HepG2 (cell line): ENCODE measurements around the gene MOV10L1. TPM values are rescaled to one million over a fixed set of nuclear protein-coding genes. Genes with fewer than 3 reads are reported as not detected.

Experiments used
- ATAC-seq: fragments of 200-7000 bp; cut with Tn5 transposase; 3 replicates; pipeline ENCODE4 v1.9.1; 2020; ENCODE audit warnings: mild to moderate bottlenecking, moderate library complexity
- BruUV-seq: library from RNA; stranded (reverse); fragments of 400-500 nt; replicated peaks from 2 replicates; lab custom pipeline; 2021; lab: Mats Ljungman, UMichigan
- CTCF ChIA-PET: fragments of 300-600 bp; formaldehyde crosslinking; extraction: SDS; loops from one replicate; lab custom pipeline; 2021; ENCODE audit warnings: low total read pairs, inconsistent platforms, low intra/inter-chr PET ratio; lab: Yijun Ruan, JAX
- POLR2A ChIA-PET: fragments of 350-600 bp; sonication (Branson Sonifier 250); formaldehyde crosslinking; loops from one replicate; lab custom pipeline; 2020; ENCODE audit warnings: antibody characterized with exemption, inconsistent platforms; lab: Yijun Ruan, JAX
- DNase-seq: peaks from one replicate; pipeline ENCODE4 v3.0.0-alpha.2; 2015; ENCODE audit warnings: low spot score
- FAIRE-seq: peaks from 3 replicates; lab custom pipeline; 2011; peaks lifted over from hg19 to GRCh38; lab: Jason Lieb, UNC
- H2AFZ ChIP-seq: one replicate; pipeline ENCODE4 v1.6.1; 2011; ENCODE audit warnings: low read length, inconsistent platforms
- H3K27ac ChIP-seq: fragments of 300-600 bp; 3 replicates; pipeline ENCODE4 v1.8.0; 2011; ENCODE audit warnings: mixed run types, mild to moderate bottlenecking, mixed read lengths, low read length, inconsistent platforms; ENCODE audit not compliant: insufficient read depth; ENCODE audit errors: extremely low read length
- H3K27me3 ChIP-seq, 2 experiments: fragments of 200-600 bp in 1 of 2; 2 replicates in 1 of 2; 3 replicates in 1 of 2; pipeline versions ENCODE4 v1.6.0 to v1.8.0; 2011; ENCODE audit warnings: low read length in 2 of 2, mild to moderate bottlenecking in 2 of 2, moderate library complexity in 2 of 2, inconsistent platforms in 1 of 2; ENCODE audit not compliant: insufficient read depth in 2 of 2, control insufficient read depth in 1 of 2
- H3K36me3 ChIP-seq, 2 experiments: fragments of 200-600 bp in 1 of 2; replicated peaks in 1 of 2; 2 replicates in 1 of 2; 3 replicates in 1 of 2; pipeline versions ENCODE4 v1.5.1 to v1.8.0; 2011; ENCODE audit warnings: low read length in 2 of 2, inconsistent platforms in 1 of 2; ENCODE audit not compliant: insufficient read depth in 2 of 2, control insufficient read depth in 1 of 2
- H3K4me1 ChIP-seq: 2 replicates; pipeline ENCODE4 v1.5.1; 2012; ENCODE audit warnings: low read length, inconsistent platforms; ENCODE audit not compliant: insufficient read depth
- H3K4me2 ChIP-seq: 2 replicates; pipeline ENCODE4 v1.6.0; 2011; ENCODE audit warnings: low read depth, low read length, inconsistent platforms
- H3K4me3 ChIP-seq, 3 experiments: fragments of 200-600 bp in 1 of 3; sonication (generic), shearing (Covaris generic) in 1 of 3; replicated peaks in 1 of 3; 2 replicates each; pipeline ENCODE4 v1.5.1; 2011 to 2016; ENCODE audit warnings: low read length in 3 of 3, inconsistent platforms in 2 of 3, low read depth in 2 of 3, mild to moderate bottlenecking in 2 of 3, control low read depth in 1 of 3, mixed read lengths in 1 of 3; ENCODE audit not compliant: insufficient read depth in 1 of 3
- H3K79me2 ChIP-seq: one replicate; pipeline ENCODE4 v1.6.1; 2011; ENCODE audit warnings: low read length, inconsistent platforms; ENCODE audit not compliant: insufficient read depth
- H3K9ac ChIP-seq: 2 replicates; pipeline ENCODE4 v1.6.0; 2011; ENCODE audit warnings: mild to moderate bottlenecking, low read depth, low read length, inconsistent platforms; ENCODE audit not compliant: insufficient read depth
- H3K9me3 ChIP-seq: 2 replicates; pipeline ENCODE4 v1.5.1; 2012; ENCODE audit warnings: mild to moderate bottlenecking, low read length
- H4K20me1 ChIP-seq: 2 replicates; pipeline ENCODE4 v1.6.0; 2011; ENCODE audit warnings: inconsistent platforms, mild to moderate bottlenecking, low read length, moderate library complexity; ENCODE audit not compliant: insufficient read depth
- AHR ChIP-seq: IDR thresholded peaks from 2 replicates; pipeline ENCODE4 v1.6.1; 2018; ENCODE audit warnings: missing genetic modification reagents, missing compliant biosample characterization
- BATF2 ChIP-seq: sonication (generic); formaldehyde crosslinking; IDR thresholded peaks from 2 replicates; pipeline ENCODE4 v1.8.0; 2022; ENCODE audit warnings: mild to moderate bottlenecking, missing genetic modification reagents, moderate library complexity
- HDAC2 ChIP-seq: sonication (generic); formaldehyde crosslinking; IDR thresholded peaks from 2 replicates; pipeline ENCODE4 v1.4.0; 2020; ENCODE audit warnings: missing genetic modification reagents
- HNF1A ChIP-seq, 2 experiments: sonication (generic) in 1 of 2; formaldehyde crosslinking in 1 of 2; IDR thresholded peaks; 2 replicates each; pipeline versions ENCODE4 v1.4.0 to v1.6.1; 2016 to 2020; ENCODE audit warnings: borderline replicate concordance in 1 of 2, low read depth in 1 of 2, mild to moderate bottlenecking in 1 of 2, missing genetic modification reagents in 1 of 2
- HNF4G ChIP-seq, 2 experiments: sonication (generic) in 1 of 2; formaldehyde crosslinking in 1 of 2; IDR thresholded peaks; 2 replicates each; pipeline versions ENCODE4 v1.4.0 to v1.6.1; 2011 to 2020; ENCODE audit warnings: borderline replicate concordance in 2 of 2, low read depth in 2 of 2, mild to moderate bottlenecking in 2 of 2, low read length in 1 of 2, missing genetic modification reagents in 1 of 2, moderate library complexity in 1 of 2
- KMT2B ChIP-seq: IDR thresholded peaks from 2 replicates; pipeline ENCODE4 v1.6.1; 2016; ENCODE audit warnings: missing genetic modification reagents, missing compliant biosample characterization
- MAF1 ChIP-seq: sonication (generic); formaldehyde crosslinking; IDR thresholded peaks from 2 replicates; pipeline ENCODE4 v1.5.0; 2020; ENCODE audit warnings: missing genetic modification reagents, borderline replicate concordance
- NR2F1 ChIP-seq, 2 experiments: fragments of 450-650 bp in 1 of 2; formaldehyde crosslinking in 1 of 2; IDR thresholded peaks; 2 replicates each; pipeline versions ENCODE4 v1.5.0 to v1.6.1; 2016 to 2020; ENCODE audit warnings: mild to moderate bottlenecking in 1 of 2, missing compliant biosample characterization in 1 of 2, missing genetic modification reagents in 1 of 2, moderate library complexity in 1 of 2
- SNRNP70 ChIP-seq: fragments of 200-400 bp; formaldehyde crosslinking; IDR thresholded peaks from 2 replicates; pipeline ENCODE4 v1.6.1; 2017; ENCODE audit warnings: mild to moderate bottlenecking, low read depth, low read length, moderate library complexity
- SSRP1 ChIP-seq: IDR thresholded peaks from 2 replicates; pipeline ENCODE4 v1.6.1; 2016; ENCODE audit warnings: control low read depth
- TIGD3 ChIP-seq: sonication (generic); formaldehyde crosslinking; IDR thresholded peaks from 2 replicates; pipeline ENCODE4 v1.5.1; 2020; ENCODE audit warnings: mild to moderate bottlenecking, missing genetic modification reagents, borderline replicate concordance
- ZBTB3 ChIP-seq: sonication (generic); formaldehyde crosslinking; IDR thresholded peaks from 2 replicates; pipeline ENCODE4 v1.4.0; 2020; ENCODE audit warnings: low read depth, mild to moderate bottlenecking, moderate library complexity, missing genetic modification reagents, borderline replicate concordance
- ZFP37 ChIP-seq: sonication (generic); formaldehyde crosslinking; IDR thresholded peaks from 2 replicates; pipeline ENCODE4 v1.4.0; 2020; ENCODE audit warnings: missing genetic modification reagents, borderline replicate concordance
- ZFY ChIP-seq: sonication (generic); formaldehyde crosslinking; IDR thresholded peaks from 2 replicates; pipeline ENCODE4 v1.4.0; 2020; ENCODE audit warnings: missing genetic modification reagents
- ZNF224 ChIP-seq: sonication (generic); formaldehyde crosslinking; IDR thresholded peaks from 2 replicates; pipeline ENCODE4 v1.5.0; 2020; ENCODE audit warnings: mild to moderate bottlenecking, missing genetic modification reagents
- ZNF282 ChIP-seq: fragments of 450-650 bp; IDR thresholded peaks from 2 replicates; pipeline ENCODE4 v1.6.1; 2018; ENCODE audit not compliant: partially characterized antibody
- ZNF496 ChIP-seq: sonication (generic); formaldehyde crosslinking; IDR thresholded peaks from 2 replicates; pipeline ENCODE4 v1.8.1; 2023; ENCODE audit warnings: mild to moderate bottlenecking, moderate library complexity, missing genetic modification reagents; ENCODE audit not compliant: insufficient replicate concordance
- ZNF652 ChIP-seq: IDR thresholded peaks from 2 replicates; pipeline ENCODE4 v1.6.1; 2016; ENCODE audit warnings: low read depth, borderline replicate concordance
- WGBS: methylation state at CpG from one replicate; pipeline ENCODE4 v1.1.6; 2017; ENCODE audit warnings: low lambda C conversion rate; 5-methylcytosine and 5-hydroxymethylcytosine counted together
- in situ Hi-C: cut with HindIII; loops from 2 replicates; pipeline ENCODE4 v1.10.0; 2017; ENCODE audit warnings: low pct_unique_long_range_greater_than_20kb; ENCODE audit not compliant: extremely low pct_ligation_motif_present
- intact Hi-C: fragments of 100-400 bp; cut with micrococcal nuclease; formaldehyde crosslinking; loops from one replicate; pipeline ENCODE4 v1.10.0; 2022; ENCODE audit not compliant: unreplicated experiment
- polyA plus RNA-seq, 8 experiments: library from polyadenylated mRNA; depleted of rRNA in 3 of 8; stranded (reverse) in 7 of 8; unstranded in 1 of 8; fragments of >200 nt; fragmentation: Illumina TruSeq in 4 of 8; extraction: Trizol in 4 of 8; gene quantifications; 2 replicates each; pipeline versions ENCODE4 v1.2.1 to v1.2.3, GENCODE V29; 2011 to 2016; ENCODE audit warnings: low read depth in 4 of 8, missing spikeins in 1 of 8, mixed read lengths in 1 of 8; ENCODE audit not compliant: insufficient read depth in 1 of 8
- total RNA-seq, 5 experiments: library from RNA; depleted of rRNA; stranded (reverse); fragments of >200 nt; fragmentation: Illumina TruSeq; extraction: Trizol; gene quantifications; 2 replicates each; pipeline ENCODE4 v1.2.3, GENCODE V29; 2016; ENCODE audit warnings: low read depth in 1 of 5

MOV10L1 gene
- total and polyA plus RNA-seq, 2 of the 13 experiments (the other 11 are each of a cell fraction or from before 2014, with no cell fraction given) = 0.11 to 0.12 TPM

GRCh38 chr22:50173311-50173982 is 83.6 kb downstream of the MOV10L1 start (continued):
- TF ChIP-seq SSRP1 (no peak), ZBTB3 (no peak), ZNF282 (no peak), NR2F1 (CRISPR knock-in tag; IDR thresholded peaks at IDR 0.05) (no peak), MAF1 (no peak), HNF4G (IDR thresholded peaks at IDR 0.05; ENCODE audit: borderline replicate concordance, low read depth, low read length) (no peak), HNF4G (CRISPR knock-in tag; IDR thresholded peaks at IDR 0.05; ENCODE audit: borderline replicate concordance, low read depth) (no peak), ZFY (no peak), SNRNP70 (no peak)

- no peak for DNase-seq
- TF ChIP-seq TIGD3 = no peak
- no peak for TF ChIP-seq BATF2 (CRISPR knock-in tag)
- no peak for TF ChIP-seq ZNF652 (CRISPR knock-in tag)
- no peak for TF ChIP-seq HDAC2
- TF ChIP-seq HNF1A (IDR thresholded peaks at IDR 0.05; ENCODE audit: low read depth) = no peak
- TF ChIP-seq HNF1A (CRISPR knock-in tag; IDR thresholded peaks at IDR 0.05; ENCODE audit: borderline replicate concordance) = no peak
- no peak for TF ChIP-seq ZNF224
- no peak for TF ChIP-seq AHR (CRISPR knock-in tag)
- no peak for TF ChIP-seq ZNF496
- no peak for TF ChIP-seq KMT2B (CRISPR knock-in tag)
- no peak for TF ChIP-seq ZFP37
These were observed 84.2 kb downstream of the MOV10L1 start for GRCh38 chr22:50173983-50174355.

More at GRCh38 chr22:50173983-50174355, 84.2 kb downstream of the MOV10L1 start:
- no peak for FAIRE-seq
- ATAC-seq = no peak
- Histone ChIP-seq H3K4me1 (peaks cover 19% of the 10 kb centered on the region), H2AFZ (no peak overlapping the region), H3K79me2 (no peaks in the 10 kb centered on the region), H3K27ac (no peak overlapping the region), H3K27me3 (peaks cover 0 to 5% of the 10 kb centered on the region in 2 experiments; a peak in 2 of 5 replicates), H4K20me1 (no peaks in the 10 kb centered on the region), H3K9me3 (no peaks in the 10 kb centered on the region), H3K36me3 (no peaks in the 10 kb centered on the region), H3K4me2 (no peak overlapping the region), H3K9ac (no peak overlapping the region), H3K4me3 (no peak overlapping the region)
- intact Hi-C loops (no loop called here), in situ Hi-C loops (no loop called here)
- POLR2A ChIA-PET = no interaction called here
- BruUV-seq = no TSS peak
- 75% methylated on average over 5 of the region's 6 CpGs for WGBS
- CTCF ChIA-PET = no interaction called here
